Mammary epithelial cell (primary cell): ENCODE data around the gene SVIL.
"Not testable (repeated sequence)": the region's sequence is repeated elsewhere in the genome, so short reads cannot be mapped to it uniquely, and the experiment has no call there.

ENCODE experiments used
- CTCF ChIP-seq, 2 donors: IDR thresholded peaks in 1 of 2; conservative IDR thresholded peaks in 1 of 2; 2 replicates each; pipeline ENCODE4 v1.5.1; 2011 to 2012; ENCODE audit warnings: inconsistent platforms in 2 of 2, low read length in 2 of 2, mild to moderate bottlenecking in 2 of 2, control low read depth in 1 of 2, low read depth in 1 of 2; ENCODE audit not compliant: insufficient read depth in 1 of 2; ENCODE audit errors: extremely low read depth in 1 of 2
- EZH2 ChIP-seq: IDR thresholded peaks from 2 replicates; pipeline ENCODE4 v1.6.1; 2012; ENCODE audit warnings: low read length, inconsistent platforms, borderline replicate concordance

- TF ChIP-seq CTCF (conservative IDR thresholded peaks at IDR 0.05 in 1 of 2, IDR thresholded peaks at IDR 0.05 in 1 of 2; ENCODE audit: extremely low read depth in 1 of 2, insufficient read depth in 1 of 2, low read depth in 1 of 2, low read length in 2 of 2); EZH2: not testable (repeated sequence)
Measured at GRCh38 chr10:29574212-29575097, 60.3 kb downstream of the SVIL start.
